GM18907 (cell line): ENCODE measurements around the gene SLC10A7.

Experiments
- ATAC-seq: cut with Tn5 transposase; IDR thresholded peaks from one replicate; pipeline ENCODE4 v1.9.1; 2021; ENCODE audit warnings: mild to moderate bottlenecking, moderate library complexity; ENCODE audit not compliant: unreplicated experiment

The SLC10A7 gene

DNA sequence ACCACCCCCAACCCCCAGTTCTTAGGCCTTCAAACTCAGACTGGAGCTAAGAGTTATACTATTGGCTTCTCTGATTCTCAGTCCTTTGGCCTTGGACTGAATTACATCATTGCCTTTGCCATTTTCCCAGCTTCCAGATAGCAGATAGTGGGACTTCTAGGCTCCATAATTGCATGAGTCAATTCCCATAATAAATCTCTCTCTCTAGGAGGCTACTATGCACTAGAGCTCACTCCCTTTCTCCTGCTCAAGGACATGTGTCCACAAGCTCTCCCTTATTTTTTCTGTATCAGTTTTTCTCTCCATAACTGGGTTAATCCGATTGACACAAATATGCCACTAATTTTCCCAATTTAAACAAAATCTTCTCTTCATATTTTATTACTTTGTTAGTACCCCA lies 204.0 kb downstream of the SLC10A7 start:
- ATAC-seq: no peak

DNA sequence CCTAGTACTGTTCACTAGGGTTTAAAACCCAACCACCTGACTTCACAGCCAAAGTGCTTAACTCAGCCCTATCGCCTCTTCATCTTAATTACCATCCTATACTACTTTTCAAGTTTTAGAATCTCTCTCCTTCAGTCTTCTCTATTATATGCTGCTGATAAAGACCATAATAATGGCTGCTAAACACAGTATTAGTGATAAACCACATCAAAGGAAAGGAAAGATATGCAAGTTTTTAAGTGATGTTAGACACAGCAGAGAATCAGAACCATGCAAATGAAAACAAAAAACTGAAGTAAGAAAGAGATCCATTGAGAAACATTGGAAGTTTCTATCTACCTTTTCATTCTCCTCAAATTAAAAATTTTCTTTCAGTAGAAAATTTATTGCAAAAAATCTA lies 206.6 kb downstream of the SLC10A7 start:
- no peak for ATAC-seq

DNA sequence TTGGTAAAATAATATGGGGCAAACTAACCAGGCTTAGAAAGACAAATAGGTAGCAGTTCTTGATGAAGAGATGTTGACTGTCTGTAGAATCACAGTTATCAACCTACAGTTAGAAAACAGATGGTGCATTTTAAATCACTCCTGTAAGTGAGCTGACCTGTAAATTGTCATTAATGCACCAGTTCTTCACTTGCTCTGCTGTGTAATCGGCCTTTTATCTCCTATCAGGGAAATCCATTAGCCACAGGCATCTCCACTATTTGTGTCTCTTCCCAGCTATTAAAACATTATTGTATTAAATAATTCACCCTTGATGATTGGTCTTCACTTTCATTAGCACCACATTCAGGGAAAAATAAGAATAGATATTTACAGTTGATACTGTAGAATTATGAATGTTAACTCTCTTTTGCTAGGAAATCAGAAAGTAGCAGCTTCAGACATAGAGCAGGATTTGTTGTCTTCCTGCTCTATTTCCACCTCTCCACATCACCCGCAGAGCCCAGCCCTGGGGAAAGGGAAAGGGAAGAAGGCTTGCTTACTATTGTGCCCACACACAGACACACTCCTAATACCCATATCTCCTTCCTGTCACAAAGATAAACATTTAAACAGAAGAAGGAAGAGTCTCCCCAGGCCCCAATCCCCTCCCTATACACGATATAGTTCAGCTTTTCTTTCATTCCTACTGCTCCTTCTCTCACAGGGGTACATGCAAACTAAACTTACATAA lies 210.3 kb downstream of the SLC10A7 start:
- no peak for ATAC-seq

DNA sequence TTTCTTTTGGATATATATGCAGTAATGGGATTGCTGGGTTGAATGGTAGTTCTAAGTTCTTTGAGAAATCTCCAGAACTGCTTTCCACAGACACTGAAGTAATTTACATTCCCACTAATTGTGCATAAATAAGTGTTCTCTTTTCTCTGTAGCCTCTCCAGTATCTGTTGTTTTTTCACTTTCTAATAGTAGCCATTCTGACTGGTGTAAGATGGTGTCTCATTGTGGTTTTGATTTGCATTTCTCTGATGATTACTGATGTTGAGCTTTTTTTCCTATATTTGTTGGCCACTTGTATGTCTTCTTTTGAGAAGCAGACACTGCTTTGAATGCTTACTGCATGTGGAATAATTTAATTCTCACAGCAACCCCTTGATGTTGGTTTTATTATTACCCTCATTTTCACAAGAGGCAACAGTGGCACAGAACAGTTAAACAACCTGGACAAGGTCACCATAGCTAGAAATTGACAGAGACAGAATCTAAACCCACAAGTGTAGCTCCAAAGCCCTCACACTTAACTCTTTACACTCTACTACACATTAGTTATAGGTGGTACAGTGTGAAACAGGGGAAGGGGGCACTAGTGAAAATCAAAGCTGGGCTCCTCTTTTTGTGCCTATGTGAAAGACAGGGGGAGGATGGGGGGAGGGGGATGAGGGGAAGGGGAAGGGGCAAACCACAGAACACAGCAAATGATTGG lies 211.3 kb downstream of the SLC10A7 start:
- ATAC-seq: peak; percentile 90

DNA sequence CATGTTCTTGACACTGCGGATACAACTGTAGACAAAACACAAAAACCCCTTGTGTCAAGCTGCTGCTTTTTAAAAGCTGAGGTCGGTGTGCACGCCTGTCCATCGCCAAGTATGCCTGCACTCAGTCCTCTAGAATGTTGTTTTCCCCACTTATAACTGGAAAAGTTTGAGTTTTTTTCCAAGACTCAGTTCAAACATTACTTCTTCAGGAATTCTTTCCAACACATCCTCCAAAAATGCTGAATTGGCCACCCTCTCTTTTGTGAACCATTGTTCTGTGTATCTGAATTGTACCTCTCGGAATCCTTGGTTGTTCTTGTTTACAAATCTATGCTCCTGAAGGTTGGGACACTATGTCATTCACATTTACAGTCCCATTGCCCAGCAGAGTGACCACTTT lies 212.8 kb downstream of the SLC10A7 start:
- no peak for ATAC-seq

DNA sequence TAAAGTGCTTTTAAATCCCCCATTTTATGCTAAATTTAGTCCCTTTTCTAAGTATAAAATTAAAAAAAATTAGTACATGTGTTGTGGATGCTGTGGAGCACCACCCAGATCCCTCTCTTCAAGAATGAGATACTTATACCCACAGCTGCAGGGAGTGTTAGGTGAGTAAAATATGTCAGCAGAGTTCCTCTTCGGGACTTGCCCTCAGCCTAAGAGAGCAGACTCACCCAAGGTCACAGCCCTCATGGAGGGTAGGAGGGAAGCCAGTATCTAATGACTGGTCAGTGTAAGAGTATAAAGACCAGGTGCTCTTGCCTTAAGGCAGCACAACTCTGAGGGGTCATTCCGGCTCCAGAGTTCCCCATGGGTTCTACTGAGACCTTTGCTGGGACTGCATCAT lies 218.9 kb downstream of the SLC10A7 start:
- ATAC-seq: no peak

DNA sequence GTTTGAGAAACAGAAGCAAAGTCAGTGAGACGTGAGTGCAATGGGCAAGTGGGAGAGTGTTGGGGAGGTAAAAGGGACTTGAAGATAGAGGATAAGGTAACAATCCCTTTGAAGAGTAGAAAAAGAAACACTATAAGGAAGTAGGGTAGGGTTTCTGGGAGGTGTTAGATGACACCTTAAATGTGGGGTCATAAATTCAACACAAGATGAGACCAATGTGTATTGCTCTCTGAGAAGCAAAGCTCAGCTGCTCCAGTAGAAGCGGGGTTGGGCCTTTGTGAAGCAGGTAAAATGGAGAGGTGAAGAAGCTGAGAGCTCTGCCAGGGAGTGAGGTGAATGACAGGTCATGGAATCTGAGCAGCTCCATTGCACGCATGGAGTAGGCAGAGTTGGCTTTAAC lies 222.1 kb downstream of the SLC10A7 start:
- no peak for ATAC-seq

DNA sequence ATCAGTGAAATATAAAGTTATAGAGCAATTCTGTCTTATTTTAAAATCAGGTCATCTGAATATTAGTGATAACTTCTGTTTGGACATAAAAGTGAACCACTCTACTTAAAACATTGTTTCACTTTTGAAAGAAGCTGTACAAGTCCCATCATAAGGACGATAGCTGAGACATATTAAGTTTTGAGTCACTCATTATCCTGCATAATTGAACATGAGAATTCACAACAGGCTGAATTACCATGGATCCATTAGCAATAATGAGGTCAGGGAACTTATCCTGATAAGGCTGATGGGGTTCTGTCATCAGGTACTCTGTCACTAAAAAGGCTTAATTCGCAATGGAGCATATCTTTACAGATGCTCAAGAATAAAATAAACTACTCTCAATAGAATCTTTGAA lies 227.0 kb downstream of the SLC10A7 start:
- no peak for ATAC-seq

DNA sequence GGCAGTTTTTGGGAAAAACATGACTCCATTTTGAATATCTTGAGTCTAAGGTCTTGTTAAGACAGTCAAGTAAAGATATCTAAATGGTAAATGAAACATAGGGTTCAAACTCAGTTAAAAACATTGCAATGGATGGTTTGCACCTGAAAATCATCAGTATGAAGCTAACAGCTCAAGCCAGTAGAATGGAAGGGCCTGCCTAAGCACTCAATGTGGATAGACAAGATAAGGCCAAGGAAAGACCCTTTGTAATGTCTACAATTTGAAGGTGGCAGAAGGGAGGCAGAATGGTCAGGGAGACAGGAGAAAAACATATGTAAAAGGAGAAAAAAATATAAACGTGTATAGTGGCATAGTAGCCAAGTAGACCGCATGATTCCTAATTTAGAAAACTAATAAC lies 229.2 kb downstream of the SLC10A7 start:
- ATAC-seq: no peak

DNA sequence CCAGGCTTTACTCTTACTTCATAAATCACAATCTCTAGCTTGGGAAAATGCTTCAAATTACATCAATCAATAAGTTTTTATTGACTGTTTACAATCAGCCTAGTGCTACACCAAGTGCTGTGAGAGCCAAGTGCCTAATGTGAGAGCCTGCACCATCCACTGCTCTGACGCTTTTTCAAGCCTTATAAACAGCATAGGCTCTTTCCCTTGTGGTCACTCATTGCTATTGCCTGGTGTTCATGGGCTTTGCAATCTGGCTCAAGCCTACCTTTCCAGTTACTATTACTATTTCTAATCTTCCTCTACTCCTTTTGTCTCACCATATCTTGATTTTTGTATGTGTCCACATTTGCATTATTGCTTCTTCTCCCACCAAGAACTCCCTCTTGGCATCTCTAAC lies 230.4 kb downstream of the SLC10A7 start:
- ATAC-seq: no peak

DNA sequence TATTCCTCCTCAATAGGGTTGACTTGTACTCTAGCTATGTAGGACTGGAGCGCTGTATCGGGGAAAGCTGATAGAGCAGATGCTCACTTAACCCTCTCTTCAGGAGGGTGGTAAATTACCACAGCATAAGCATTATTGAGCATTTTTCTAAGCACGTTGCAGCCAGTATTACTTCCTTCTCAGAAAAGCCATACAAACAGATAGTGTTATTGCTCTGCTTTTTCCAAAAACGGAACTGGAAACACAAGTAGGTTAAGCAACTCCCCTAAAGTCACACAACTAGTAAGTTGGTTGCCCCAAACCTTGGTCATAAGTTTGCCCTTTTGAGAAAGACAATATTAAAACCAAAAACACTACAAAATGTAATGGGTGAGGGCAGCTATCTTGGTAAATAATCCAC lies 233.5 kb downstream of the SLC10A7 start:
- no peak for ATAC-seq

DNA sequence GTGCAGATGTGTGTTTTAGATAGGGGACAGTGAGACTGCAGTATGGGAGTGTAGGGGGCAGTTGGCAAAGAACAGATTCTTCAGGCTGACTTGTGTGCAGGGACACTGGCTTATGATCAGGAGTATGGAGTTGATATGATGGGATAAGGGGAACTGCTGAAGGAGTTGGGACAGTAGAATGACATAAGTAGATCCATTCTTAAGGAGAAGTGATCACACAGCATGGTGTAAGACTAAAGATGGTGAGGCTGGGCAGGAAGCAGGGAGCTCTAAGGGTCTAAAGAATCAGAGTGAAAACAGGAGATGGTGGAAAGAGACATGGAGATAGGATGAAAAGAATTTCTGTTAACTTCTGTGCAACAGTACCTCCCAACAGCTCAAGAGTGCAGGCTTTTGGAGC lies 236.7 kb downstream of the SLC10A7 start:
- no peak for ATAC-seq

DNA sequence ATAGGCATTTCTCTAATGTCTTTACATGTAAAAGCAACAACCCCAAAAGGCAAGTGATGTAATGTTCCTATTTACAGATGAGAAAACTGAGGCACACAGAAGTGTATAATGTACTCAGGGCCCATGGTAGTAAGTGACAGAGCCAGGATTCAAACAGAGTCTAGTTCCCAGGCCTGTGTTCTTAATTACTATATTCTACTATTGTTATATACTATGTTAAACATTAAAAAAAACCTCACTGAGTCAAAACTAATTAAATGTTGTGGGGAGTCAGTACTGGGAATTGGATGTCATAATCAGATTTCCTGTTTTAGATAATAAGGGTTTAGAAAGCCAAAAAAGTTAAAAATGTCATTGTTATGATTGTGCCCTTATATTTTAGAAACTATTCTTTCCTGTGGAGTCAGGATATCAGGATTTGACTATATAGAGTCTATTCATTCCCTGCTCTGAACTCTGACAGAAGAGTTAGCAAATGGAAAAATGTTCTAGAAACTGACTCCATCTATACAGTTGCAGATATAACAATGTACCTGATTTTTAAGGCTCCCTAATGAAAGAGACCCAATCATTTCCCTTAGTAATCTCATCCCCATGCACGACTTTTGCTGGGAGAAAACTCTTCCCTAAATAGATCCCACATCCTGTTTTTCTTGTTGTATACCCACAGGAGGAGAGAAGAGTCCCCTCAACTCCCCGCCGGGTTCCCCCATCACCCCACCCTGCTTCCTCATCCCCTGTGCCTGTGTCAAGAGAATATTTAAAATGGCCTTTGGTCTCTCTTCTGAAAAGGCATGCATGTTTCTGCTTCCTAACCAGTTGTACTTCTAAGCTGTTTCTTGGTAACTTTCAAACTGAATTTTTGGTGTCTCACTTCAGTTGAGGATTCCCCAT lies 237.7 kb downstream of the SLC10A7 start:
- ATAC-seq: no peak

DNA sequence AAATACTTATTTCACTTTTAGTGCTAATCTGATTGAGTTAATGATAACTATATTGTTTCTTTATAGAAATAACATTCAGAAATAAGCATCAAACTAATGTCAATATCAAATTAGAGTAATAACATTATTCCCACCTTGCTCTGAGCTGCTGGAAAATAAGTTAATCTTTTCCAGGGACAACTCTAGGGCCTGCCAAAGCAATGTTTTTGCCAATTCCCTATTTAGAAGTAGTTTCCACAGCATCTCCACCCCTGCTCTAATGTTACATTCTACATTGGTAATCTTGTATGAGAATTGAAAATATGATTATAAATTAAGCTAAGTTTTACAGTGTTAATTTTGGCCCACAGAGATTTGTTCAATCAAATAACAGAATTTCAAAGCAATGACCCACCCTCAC lies 239.1 kb downstream of the SLC10A7 start:
- no peak for ATAC-seq

DNA sequence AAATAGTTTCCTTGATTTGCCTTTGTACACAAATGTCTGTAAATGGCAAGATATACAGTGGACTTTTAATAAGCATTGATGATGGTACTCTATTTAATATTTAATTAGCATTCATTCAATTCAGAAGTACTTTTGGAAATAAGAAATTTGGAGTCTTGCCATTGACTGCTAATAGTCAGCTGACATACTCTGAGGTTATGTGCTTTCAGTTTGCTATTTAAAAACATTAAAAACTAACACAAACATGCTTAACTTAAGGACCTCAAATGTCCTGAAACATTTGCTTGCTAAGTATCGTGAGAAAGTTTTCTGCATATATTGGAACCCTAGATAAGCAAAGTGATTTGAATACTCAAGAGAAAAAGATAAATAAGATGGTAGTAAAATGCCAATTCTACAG lies 242.8 kb downstream of the SLC10A7 start:
- no peak for ATAC-seq

DNA sequence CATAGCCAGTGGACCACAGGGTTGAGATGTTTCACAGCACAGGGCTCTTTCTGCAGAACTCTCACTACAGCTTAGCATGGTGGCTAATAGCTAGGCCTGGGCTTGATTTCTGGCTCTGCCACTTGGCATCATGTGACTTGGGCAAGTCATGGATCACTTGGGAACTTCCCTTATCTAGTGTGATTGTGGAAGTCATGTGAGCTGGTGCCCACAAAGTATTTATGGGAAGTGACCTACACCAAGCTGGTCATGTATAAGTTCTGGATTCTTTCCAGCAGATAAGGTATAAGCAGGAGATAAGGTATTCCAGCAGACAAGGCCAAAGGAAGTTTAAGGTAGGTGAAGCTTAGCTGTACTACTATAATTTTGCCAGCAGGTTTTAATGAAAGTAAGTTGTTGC lies 246.4 kb downstream of the SLC10A7 start:
- no peak for ATAC-seq

DNA sequence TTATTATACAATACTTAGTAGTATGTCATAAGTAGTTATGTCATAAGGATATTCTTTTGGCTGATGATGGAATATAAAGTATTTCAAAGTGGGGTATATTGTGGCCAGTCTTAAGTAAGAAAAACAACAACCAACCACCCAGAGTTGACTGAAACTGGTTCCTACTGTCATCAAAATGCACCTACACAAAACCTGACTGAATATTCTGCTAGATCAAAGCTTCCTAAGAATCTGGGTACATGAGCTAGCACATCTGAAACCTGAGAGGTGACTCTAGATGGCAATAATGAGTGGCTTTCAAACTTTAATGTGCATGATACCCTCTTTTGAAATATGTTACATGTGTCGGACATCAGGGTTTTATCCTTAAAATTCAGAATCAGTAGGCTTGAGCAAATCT lies 247.0 kb downstream of the SLC10A7 start:
- ATAC-seq: no peak

DNA sequence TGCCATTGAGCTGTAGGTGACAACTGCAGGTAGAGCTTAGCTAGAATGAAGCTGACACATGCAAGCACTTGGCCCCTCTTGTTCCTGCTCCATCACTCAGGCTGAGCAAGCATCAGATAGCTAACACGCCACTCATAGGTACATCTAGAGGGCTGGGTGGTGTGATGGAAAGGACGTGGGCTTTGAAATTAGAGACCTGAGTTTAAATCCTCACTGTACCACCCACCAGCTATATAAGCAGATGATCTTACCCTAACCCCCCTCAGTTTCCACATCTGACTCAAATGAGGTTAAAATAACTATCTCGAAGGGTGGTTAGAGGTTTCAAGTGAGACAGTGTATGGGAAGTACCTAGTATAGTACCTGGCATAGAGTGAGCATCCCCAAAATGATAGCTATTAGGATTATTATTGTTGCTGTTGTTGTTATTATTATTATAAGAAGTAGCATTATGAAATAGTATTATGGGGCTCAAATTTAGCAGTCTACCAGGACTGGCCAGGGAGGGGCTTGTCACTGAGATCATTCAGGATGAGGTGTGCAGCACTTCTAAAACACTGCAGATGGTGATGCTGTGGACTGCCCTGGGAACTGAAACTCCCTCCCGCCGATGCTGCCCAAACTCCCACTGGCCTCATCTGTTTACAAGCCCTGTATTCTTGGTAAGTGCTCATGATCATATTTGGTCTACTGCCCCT lies 248.4 kb downstream of the SLC10A7 start:
- ATAC-seq: peak; percentile 81

DNA sequence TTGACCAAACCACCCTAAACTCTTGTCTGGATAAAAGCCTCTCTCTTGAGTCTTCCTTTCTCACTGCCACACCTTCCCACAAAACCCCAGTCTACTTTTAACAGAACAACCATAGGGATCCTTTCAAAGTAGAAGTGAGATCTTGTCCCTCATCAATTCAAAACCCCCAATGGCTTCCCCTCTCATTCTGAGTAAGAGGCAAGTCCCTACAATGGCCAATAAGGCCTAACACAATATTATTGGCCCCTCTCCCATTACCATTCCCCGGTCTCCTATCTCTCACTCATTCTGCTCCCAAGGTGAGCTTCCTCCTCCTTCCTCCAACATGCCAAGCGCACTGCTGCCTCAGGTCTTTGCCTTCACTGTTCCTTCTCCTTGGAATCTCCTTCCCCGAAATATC lies 250.3 kb downstream of the SLC10A7 start:
- no peak for ATAC-seq

DNA sequence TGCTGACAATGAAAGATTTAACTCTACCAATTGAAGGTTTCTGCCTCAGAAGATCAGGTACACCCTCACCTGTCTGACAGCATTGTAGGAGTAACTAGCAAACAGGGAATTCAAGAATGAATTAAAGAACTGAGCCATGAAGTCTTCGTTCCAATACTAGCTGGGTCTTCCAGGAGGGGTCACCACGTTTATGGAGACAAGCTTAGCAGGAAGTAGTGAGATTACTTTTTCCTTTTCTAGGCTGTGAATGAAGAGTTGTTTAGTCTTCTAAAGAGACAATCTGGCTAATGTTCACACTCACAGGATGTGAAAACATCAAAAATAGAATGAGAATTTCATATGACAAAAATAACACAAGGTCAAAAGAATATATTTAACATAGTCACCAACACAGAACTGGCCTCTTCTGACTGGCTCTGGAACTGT lies 252.5 kb downstream of the SLC10A7 start:
- ATAC-seq: peak; percentile 57

DNA sequence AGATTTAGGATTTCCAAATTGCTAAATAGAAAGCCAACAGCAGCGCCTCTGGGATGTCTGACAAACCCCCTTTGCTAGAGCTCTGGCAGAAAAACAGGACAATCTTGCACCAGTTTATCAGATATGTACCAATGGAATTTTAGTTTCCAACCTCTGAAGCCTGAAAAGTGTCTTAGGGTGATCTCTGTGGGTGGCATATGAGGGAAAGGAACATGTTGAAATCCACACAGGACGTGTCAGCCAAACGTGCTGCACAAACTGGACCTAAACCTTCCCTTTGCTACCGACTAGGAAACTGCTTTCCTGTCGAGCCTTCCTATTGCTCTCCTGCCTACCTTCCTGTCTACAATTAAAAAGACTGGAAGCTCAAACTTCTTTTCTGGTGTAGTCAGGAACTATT lies 253.9 kb downstream of the SLC10A7 start:
- no peak for ATAC-seq
